H1 (cell line): ENCODE results near the gene CAMTA1. TPM values are rescaled to one million over a fixed set of nuclear protein-coding genes. Genes with fewer than 3 reads are reported as not detected.

Source experiments
- CTCF ChIA-PET: fragments of 300-600 bp; sonication (Branson Sonifier 250); formaldehyde crosslinking; loops from one replicate; lab custom pipeline; 2021; ENCODE audit not compliant: partially characterized antibody; lab: Charles Lee
- POLR2A ChIA-PET: fragments of 300-600 bp; sonication (Branson Sonifier 250); formaldehyde crosslinking; loops from one replicate; lab custom pipeline; 2021; ENCODE audit warnings: inconsistent platforms; ENCODE audit not compliant: partially characterized antibody; lab: Charles Lee
- DNase-seq, 2 experiments: peaks; one replicate each; pipeline versions ENCODE4 v3.0.0 to v3.0.0-alpha.2; 2010 to 2022; ENCODE audit warnings: low spot score in 2 of 2, low read depth in 1 of 2, mixed read lengths in 1 of 2
- FAIRE-seq: peaks from 2 replicates; lab custom pipeline; 2011; peaks lifted over from hg19 to GRCh38; lab: Jason Lieb, UNC
- H2AFZ ChIP-seq: 2 replicates; pipeline ENCODE4 v1.8.1; 2012; ENCODE audit warnings: low read length, inconsistent platforms
- H2AK5ac ChIP-seq: 2 replicates; pipeline ENCODE4 v1.6.1; 2013; ENCODE audit warnings: low read depth, low read length
- H2BK120ac ChIP-seq: replicated peaks from 2 replicates; pipeline ENCODE3; 2013; ENCODE audit warnings: low read depth, low read length, inconsistent platforms
- H2BK12ac ChIP-seq: 2 replicates; pipeline ENCODE4 v1.6.1; 2013; ENCODE audit warnings: low read depth, low read length
- H2BK15ac ChIP-seq: 2 replicates; pipeline ENCODE4 v1.6.1; 2013; ENCODE audit warnings: low read length
- H2BK20ac ChIP-seq: 2 replicates; pipeline ENCODE4 v1.6.1; 2013; ENCODE audit warnings: low read length
- H2BK5ac ChIP-seq: 2 replicates; pipeline ENCODE4 v1.6.1; 2013; ENCODE audit warnings: low read depth, low read length
- H3K14ac ChIP-seq: 2 replicates; pipeline ENCODE4 v1.6.1; 2013; ENCODE audit warnings: inconsistent platforms; ENCODE audit not compliant: insufficient read length
- H3K18ac ChIP-seq: 2 replicates; pipeline ENCODE4 v1.6.1; 2013; ENCODE audit warnings: low read length; ENCODE audit errors: extremely low read depth
- H3K23ac ChIP-seq: 2 replicates; pipeline ENCODE4 v1.6.1; 2013; ENCODE audit warnings: inconsistent platforms; ENCODE audit not compliant: insufficient read length
- H3K23me2 ChIP-seq: 2 replicates; pipeline ENCODE4 v1.6.1; 2013; ENCODE audit warnings: low read depth, low read length
- H3K27ac ChIP-seq: 2 replicates; pipeline ENCODE4 v1.6.1; 2011; ENCODE audit warnings: low read depth, low read length, inconsistent platforms
- H3K27me3 ChIP-seq, 4 experiments: replicated peaks in 1 of 4; 1 replicate in 1 of 4; 2 replicates in 3 of 4; pipeline versions ENCODE4 v1.6.1 to v1.8.1; 2011 to 2013; ENCODE audit warnings: low read length in 3 of 4, mild to moderate bottlenecking in 3 of 4, inconsistent platforms in 2 of 4, mixed read lengths in 2 of 4, moderate library complexity in 1 of 4; ENCODE audit not compliant: control insufficient read depth in 3 of 4, insufficient read depth in 3 of 4; ENCODE audit errors: extremely low read depth in 1 of 4
- H3K36me3 ChIP-seq, 4 experiments: 2 replicates each; pipeline versions ENCODE4 v1.6.1 to v1.8.1; 2011 to 2013; ENCODE audit warnings: mild to moderate bottlenecking in 4 of 4, low read length in 3 of 4, moderate library complexity in 2 of 4, control low read depth in 1 of 4, inconsistent platforms in 1 of 4; ENCODE audit not compliant: insufficient read depth in 4 of 4, control insufficient read depth in 2 of 4
- H3K4ac ChIP-seq: replicated peaks from 2 replicates; pipeline ENCODE3; 2013; ENCODE audit warnings: low read length, low read depth, mixed read lengths, inconsistent platforms; ENCODE audit not compliant: insufficient read length
- H3K4me1 ChIP-seq, 4 experiments: replicated peaks in 1 of 4; 1 replicate in 1 of 4; 2 replicates in 3 of 4; pipeline versions ENCODE4 v1.6.1 to v1.8.1; 2011 to 2013; ENCODE audit warnings: low read length in 3 of 4, inconsistent platforms in 2 of 4, mixed read lengths in 1 of 4; ENCODE audit not compliant: insufficient read depth in 4 of 4, control insufficient read depth in 3 of 4
- H3K4me2 ChIP-seq, 2 experiments: 2 replicates each; pipeline versions ENCODE4 v1.6.1 to v1.8.1; 2011 to 2013; ENCODE audit warnings: low read depth in 2 of 2, low read length in 2 of 2, control low read depth in 1 of 2, inconsistent platforms in 1 of 2, mild to moderate bottlenecking in 1 of 2; ENCODE audit not compliant: insufficient read depth in 1 of 2
- H3K4me3 ChIP-seq, 4 experiments: fragments of 200-600, 300-600 bp in 1 of 4; sonication (generic), shearing (Covaris generic), sonication (Bioruptor Twin) in 1 of 4; 2 replicates each; pipeline versions ENCODE4 v1.5.1 to v1.8.1; 2011 to 2016; ENCODE audit warnings: low read length in 4 of 4, low read depth in 3 of 4, control low read depth in 2 of 4, inconsistent platforms in 2 of 4, mild to moderate bottlenecking in 2 of 4, mixed read lengths in 1 of 4, moderate library complexity in 1 of 4; ENCODE audit not compliant: insufficient read depth in 2 of 4; ENCODE audit errors: extremely low read depth in 1 of 4
- H3K56ac ChIP-seq: replicated peaks from 2 replicates; pipeline ENCODE3; 2013; ENCODE audit warnings: low read depth, mild to moderate bottlenecking, mixed read lengths, low read length, inconsistent platforms; ENCODE audit not compliant: insufficient read length
- H3K79me1 ChIP-seq: 2 replicates; pipeline ENCODE4 v1.6.1; 2013; ENCODE audit warnings: low read depth, low read length, control low read depth
- H3K79me2 ChIP-seq, 2 experiments: 2 replicates each; pipeline versions ENCODE4 v1.6.1 to v1.8.1; 2012 to 2013; ENCODE audit warnings: low read length in 2 of 2, mild to moderate bottlenecking in 2 of 2, inconsistent platforms in 1 of 2; ENCODE audit not compliant: insufficient read depth in 2 of 2, control insufficient read depth in 1 of 2
- H3K9ac ChIP-seq, 4 experiments: replicated peaks in 1 of 4; 1 replicate in 1 of 4; 2 replicates in 3 of 4; pipeline versions ENCODE4 v1.6.1 to v1.8.1; 2011 to 2013; ENCODE audit warnings: low read depth in 3 of 4, low read length in 3 of 4, control low read depth in 2 of 4, mild to moderate bottlenecking in 2 of 4, moderate library complexity in 2 of 4, inconsistent platforms in 1 of 4; ENCODE audit errors: extremely low read depth in 1 of 4
- H3K9me3 ChIP-seq, 2 experiments: 2 replicates each; pipeline versions ENCODE4 v1.6.1 to v1.8.1; 2012 to 2013; ENCODE audit warnings: mild to moderate bottlenecking in 2 of 2, moderate library complexity in 2 of 2, control low read depth in 1 of 2, inconsistent platforms in 1 of 2, low read depth in 1 of 2, low read length in 1 of 2, mixed read lengths in 1 of 2; ENCODE audit not compliant: insufficient read depth in 2 of 2
- H4K20me1 ChIP-seq, 2 experiments: replicated peaks in 1 of 2; 2 replicates each; pipeline versions ENCODE3 to v1.8.1; 2011 to 2013; ENCODE audit warnings: inconsistent platforms in 2 of 2, low read length in 2 of 2, mild to moderate bottlenecking in 1 of 2; ENCODE audit not compliant: insufficient read depth in 2 of 2, control insufficient read depth in 1 of 2
- H4K5ac ChIP-seq: 2 replicates; pipeline ENCODE4 v1.6.1; 2013; ENCODE audit warnings: low read length, low read depth, mixed read lengths, inconsistent platforms; ENCODE audit not compliant: insufficient read length
- H4K8ac ChIP-seq: 2 replicates; pipeline ENCODE4 v1.8.0; 2013; ENCODE audit warnings: mild to moderate bottlenecking, moderate library complexity, low read length, inconsistent platforms; ENCODE audit not compliant: insufficient read depth; ENCODE audit errors: extremely low read depth
- H4K91ac ChIP-seq: replicated peaks from 2 replicates; pipeline ENCODE3; 2013; ENCODE audit warnings: low read length, mixed read lengths, inconsistent platforms; ENCODE audit not compliant: insufficient read length
- BRCA1 ChIP-seq: IDR thresholded peaks from 2 replicates; pipeline ENCODE4 v1.6.1; 2012; ENCODE audit warnings: low read depth, low read length, improper control_type of control experiment
- CEBPB ChIP-seq: IDR thresholded peaks from 2 replicates; pipeline ENCODE4 v1.6.1; 2012; ENCODE audit warnings: low read depth, low read length
- KDM1A ChIP-seq: fragments of 200-600, 300-600 bp; sonication (generic); IDR thresholded peaks from 2 replicates; pipeline ENCODE4 v1.7.1; 2016; ENCODE audit warnings: mild to moderate bottlenecking, low read length, borderline replicate concordance
- MAFK ChIP-seq: IDR thresholded peaks from 2 replicates; pipeline ENCODE4 v1.6.1; 2012; ENCODE audit warnings: low read depth, mild to moderate bottlenecking, improper control_type of control experiment, low read length
- SP4 ChIP-seq: IDR thresholded peaks from 2 replicates; pipeline ENCODE4 v1.6.1; 2012; ENCODE audit warnings: low read length, inconsistent platforms
- YY1 ChIP-seq: IDR thresholded peaks from 2 replicates; pipeline ENCODE4 v1.6.1; 2011; ENCODE audit warnings: low read depth, mild to moderate bottlenecking, low read length
- WGBS, 2 experiments: shearing (Covaris generic) in 1 of 2; methylation state at CpG; one replicate each; pipeline versions ENCODE4 v1.1.6 to v1.1.7; 2013 to 2015; ENCODE audit warnings: low lambda C conversion rate in 2 of 2, mixed read lengths in 2 of 2, inconsistent platforms in 1 of 2, low coverage in 1 of 2, missing lambda C conversion rate in 1 of 2; ENCODE audit not compliant: insufficient replicate concordance in 2 of 2, insufficient coverage in 1 of 2, insufficient read length in 1 of 2; ENCODE audit errors: extremely low coverage in 1 of 2, missing lambda C conversion rate in 1 of 2; 5-methylcytosine and 5-hydroxymethylcytosine counted together
- polyA plus RNA-seq, 7 experiments: library from polyadenylated mRNA; depleted of rRNA in 3 of 7; stranded (reverse) in 5 of 7; unstranded in 2 of 7; fragments of >200 nt in 5 of 7; fragments of 200-250 nt in 2 of 7; gene quantifications; 1 replicate in 5 of 7; 2 replicates in 1 of 7; 4 replicates in 1 of 7; pipeline versions ENCODE4 v1.2.1 to v1.2.3, GENCODE V29; 2011 to 2013; ENCODE audit warnings: missing spikeins in 2 of 7, mixed read lengths in 2 of 7
- total RNA-seq: library from RNA; stranded (reverse); fragmentation: NEBNext Ultra II Directional; extraction: Animal tissue kit (Norgen Biotek cat#: 25700); gene quantifications from 2 replicates; pipeline ENCODE4 v1.2.1, GENCODE V29; 2021

The CAMTA1 gene
- total and polyA plus RNA-seq, 2 of the 8 experiments (the other 6 are each of a cell fraction or from before 2014, with no cell fraction given) = 65.0 to 119 TPM

DNA sequence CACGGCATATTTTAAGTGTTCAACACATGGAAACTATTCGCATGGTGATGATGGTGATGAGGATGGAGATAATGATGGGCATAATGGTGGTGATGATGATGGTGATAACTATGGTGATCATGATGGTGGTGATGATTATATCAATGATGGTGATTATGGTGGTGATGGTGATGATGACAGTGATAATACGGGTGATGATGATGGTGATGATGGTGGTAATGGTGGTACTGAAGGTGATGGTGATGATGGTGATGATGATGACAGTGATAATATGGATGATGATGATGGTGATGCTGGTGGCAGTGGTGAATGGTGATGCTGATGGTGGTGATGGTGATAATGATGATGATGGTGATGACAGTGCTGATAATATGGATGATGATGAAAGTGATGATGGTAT, 644.0 kb downstream of the CAMTA1 start:
- Histone ChIP-seq H3K23ac (no peak overlapping the region), H4K5ac (no peak overlapping the region), H2BK120ac (no peak overlapping the region), H3K4ac (no peak overlapping the region), H3K23me2 (peaks cover 5% of the 10 kb centered on the region; the same call in 1 of the 2 replicates), H3K79me2 (no peaks in the 10 kb centered on the region), H3K9me3 (peaks cover 3 to 4% of the 10 kb centered on the region in 2 experiments; a peak in 2 of 4 replicates), H3K27me3 (no peaks in the 10 kb centered on the region), H3K4me2 (no peak overlapping the region), H3K27ac (no peak overlapping the region), H2BK5ac (no peak overlapping the region), H3K18ac (no peak overlapping the region), H2BK12ac (no peak overlapping the region), H4K8ac (no peak overlapping the region), H3K36me3 (no peaks in the 10 kb centered on the region; a peak in 1 of 8 replicates), H3K14ac (no peak overlapping the region), H2AFZ (no peak overlapping the region), H4K20me1 (peaks cover 0 to 6% of the 10 kb centered on the region in 2 experiments), H3K4me1 (peaks cover 0 to 5% (median 0%) of the 10 kb centered on the region in 4 experiments; a peak in 4 of 7 replicates), H3K56ac (peak overlapping the region; percentile 70), H2AK5ac (no peak overlapping the region), H3K79me1 (no peaks in the 10 kb centered on the region), H4K91ac (no peak overlapping the region), H2BK20ac (no peak overlapping the region), H3K9ac (no peak overlapping the region), H2BK15ac (no peak overlapping the region), H3K4me3 (no peak overlapping the region)
- no peak for TF ChIP-seq CEBPB
- TF ChIP-seq MAFK = no peak
- TF ChIP-seq BRCA1 = no peak
- no peak for TF ChIP-seq KDM1A
- no peak for TF ChIP-seq SP4
- no peak for TF ChIP-seq YY1
- DNase-seq = no peak
- FAIRE-seq = no peak
- ChIA-PET POLR2A (no interaction called here), CTCF (no interaction called here)
- WGBS, 2 experiments = 87% methylated on average over 3 of the region's 3 CpGs; no CpG with 5 or more reads in 1 of the 2 experiments
